CD4-positive, alpha-beta T cell (primary cell): ENCODE data around the gene PHTF1. TPM values are rescaled to one million over a fixed set of nuclear protein-coding genes. Genes with fewer than 3 reads are reported as not detected.

ENCODE experiments used
- ATAC-seq: fragments of 200-7000 bp; cut with Tn5 transposase; one replicate; pipeline ENCODE4 v1.10.0; 2022; ENCODE audit warnings: mild to moderate bottlenecking; ENCODE audit not compliant: poor library complexity
- CTCF ChIA-PET: fragments of 350-600 bp; sonication (Branson Sonifier 250); formaldehyde crosslinking; loops from one replicate; lab custom pipeline; 2021; ENCODE audit warnings: antibody characterized with exemption, inconsistent platforms; lab: Charles Lee
- POLR2A ChIA-PET: fragments of 350-600 bp; sonication (Branson Sonifier 250); formaldehyde crosslinking; loops from one replicate; lab custom pipeline; 2021; ENCODE audit warnings: antibody characterized with exemption, inconsistent platforms; lab: Charles Lee
- DNase-seq, 14 experiments: peaks; one replicate each; pipeline ENCODE4 v3.0.0-alpha.2; 2013 to 2020; ENCODE audit warnings: mixed read lengths in 2 of 14
- H3K27ac ChIP-seq, 2 donors: one replicate each; pipeline versions ENCODE4 v1.5.1 to v1.7.0; 2013; ENCODE audit warnings: low read length in 2 of 2, low read depth in 1 of 2, mild to moderate bottlenecking in 1 of 2
- H3K27me3 ChIP-seq, 2 experiments: 1 replicate in 1 of 2; 2 replicates in 1 of 2; pipeline versions ENCODE4 v1.6.1 to v1.7.0; 2013; ENCODE audit warnings: low read length in 2 of 2, control low read depth in 1 of 2, mild to moderate bottlenecking in 1 of 2, moderate library complexity in 1 of 2; ENCODE audit not compliant: insufficient read depth in 2 of 2, control insufficient read depth in 1 of 2
- H3K36me3 ChIP-seq: one replicate; pipeline ENCODE4 v1.6.1; 2013; ENCODE audit warnings: low read length, control low read depth; ENCODE audit not compliant: insufficient read depth
- H3K4me1 ChIP-seq: one replicate; pipeline ENCODE4 v1.6.1; 2013; ENCODE audit warnings: low read length, control low read depth; ENCODE audit not compliant: insufficient read depth
- H3K4me3 ChIP-seq: one replicate; pipeline ENCODE4 v1.5.1; 2013; ENCODE audit warnings: mild to moderate bottlenecking, low read length, moderate library complexity
- H3K9me3 ChIP-seq, 2 experiments: 1 replicate in 1 of 2; 2 replicates in 1 of 2; pipeline versions ENCODE4 v1.6.1 to v1.7.0; 2013; ENCODE audit warnings: low read length in 2 of 2, mild to moderate bottlenecking in 2 of 2, control low read depth in 1 of 2, moderate library complexity in 1 of 2; ENCODE audit not compliant: control insufficient read depth in 1 of 2, insufficient read depth in 1 of 2
- H3K27ac Mint-ChIP-seq: one replicate; pipeline ENCODE4 v1.8.0; 2020; ENCODE audit warnings: mixed read lengths
- H3K27me3 Mint-ChIP-seq: one replicate; pipeline ENCODE4 v1.8.0; 2021; ENCODE audit warnings: mixed read lengths
- H3K36me3 Mint-ChIP-seq: one replicate; pipeline ENCODE4 v1.8.0; 2021; ENCODE audit warnings: low read depth, mixed read lengths
- H3K4me1 Mint-ChIP-seq: one replicate; pipeline ENCODE4 v1.8.0; 2021; ENCODE audit warnings: low read depth, mixed read lengths
- H3K4me3 Mint-ChIP-seq: one replicate; pipeline ENCODE4 v1.8.0; 2020; ENCODE audit warnings: mild to moderate bottlenecking, mixed read lengths
- H3K9me3 Mint-ChIP-seq: one replicate; pipeline ENCODE4 v1.8.0; 2020; ENCODE audit warnings: mixed read lengths
- intact Hi-C, 2 experiments: fragments of 100-400 bp; cut with DNase I in 1 of 2; cut with micrococcal nuclease in 1 of 2; formaldehyde crosslinking; loops; one replicate each; pipeline versions ENCODE4 v1.15.1 to v1.9.0; 2023 to 2025; cut with DNase I, micrococcal nuclease
- total RNA-seq, 174 experiments: library from RNA in 2 of 174; stranded (reverse) in 2 of 174; gene quantifications; one replicate each; pipeline ENCODE4 v1.2.3 and lab custom pipeline; 2021 to 2026
- TF ChIP-seq, protein P1 (sequence below): fragments of 200-600 bp; IDR thresholded peaks from one replicate; pipeline ENCODE4 v1.8.0; 2022; ENCODE audit warnings: antibody characterized with exemption, mild to moderate bottlenecking

PHTF1 gene
- total RNA-seq, 2 experiments from 2014 or later = 3.1 to 4.0 TPM

DNA sequence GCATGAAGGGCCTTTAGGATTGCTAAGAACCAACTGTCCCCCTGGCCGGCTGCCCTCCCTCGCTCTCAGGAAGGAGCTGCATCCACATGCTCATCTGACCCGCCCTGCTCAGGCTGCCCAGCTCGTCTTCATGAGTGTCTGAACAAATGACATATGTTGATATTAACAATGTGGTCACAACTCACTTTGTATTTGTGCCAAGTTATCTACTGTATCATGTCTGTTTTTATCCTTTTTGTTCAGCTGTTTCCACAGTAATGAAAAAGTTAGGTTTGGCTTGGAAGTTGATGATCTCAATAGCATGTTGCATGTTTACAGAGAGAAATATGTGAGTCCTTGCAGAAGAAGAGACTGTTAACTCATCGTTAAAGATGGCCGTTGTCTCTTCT lies 75.1 kb downstream of the PHTF1 start:
- H3K4me3 Mint-ChIP-seq = no peak overlapping the region
- Histone ChIP-seq H3K27ac (no peak overlapping the region), H3K27me3 (no peaks in the 10 kb centered on the region), H3K36me3 (no peaks in the 10 kb centered on the region), H3K4me3 (no peak overlapping the region), H3K9me3 (no peaks in the 10 kb centered on the region), H3K4me1 (no peaks in the 10 kb centered on the region)
- CTCF ChIA-PET = no interaction called here
- no peaks in the 10 kb centered on the region for H3K4me1 Mint-ChIP-seq
- H3K27me3 Mint-ChIP-seq = no peaks in the 10 kb centered on the region
- POLR2A ChIA-PET = interaction anchor here (0.8 kb wide), 1 partner anchor 127 kb away, joined by 3 read pairs; no protein-coding TSS in a partner anchor
- TF ChIP-seq, protein P1, sequence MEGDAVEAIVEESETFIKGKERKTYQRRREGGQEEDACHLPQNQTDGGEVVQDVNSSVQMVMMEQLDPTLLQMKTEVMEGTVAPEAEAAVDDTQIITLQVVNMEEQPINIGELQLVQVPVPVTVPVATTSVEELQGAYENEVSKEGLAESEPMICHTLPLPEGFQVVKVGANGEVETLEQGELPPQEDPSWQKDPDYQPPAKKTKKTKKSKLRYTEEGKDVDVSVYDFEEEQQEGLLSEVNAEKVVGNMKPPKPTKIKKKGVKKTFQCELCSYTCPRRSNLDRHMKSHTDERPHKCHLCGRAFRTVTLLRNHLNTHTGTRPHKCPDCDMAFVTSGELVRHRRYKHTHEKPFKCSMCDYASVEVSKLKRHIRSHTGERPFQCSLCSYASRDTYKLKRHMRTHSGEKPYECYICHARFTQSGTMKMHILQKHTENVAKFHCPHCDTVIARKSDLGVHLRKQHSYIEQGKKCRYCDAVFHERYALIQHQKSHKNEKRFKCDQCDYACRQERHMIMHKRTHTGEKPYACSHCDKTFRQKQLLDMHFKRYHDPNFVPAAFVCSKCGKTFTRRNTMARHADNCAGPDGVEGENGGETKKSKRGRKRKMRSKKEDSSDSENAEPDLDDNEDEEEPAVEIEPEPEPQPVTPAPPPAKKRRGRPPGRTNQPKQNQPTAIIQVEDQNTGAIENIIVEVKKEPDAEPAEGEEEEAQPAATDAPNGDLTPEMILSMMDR = no peak
- H3K27ac Mint-ChIP-seq = no peak overlapping the region
- no peaks in the 10 kb centered on the region for H3K9me3 Mint-ChIP-seq
- intact Hi-C loops = no loop called here
- peaks cover 24% of the 10 kb centered on the region for H3K36me3 Mint-ChIP-seq
- ATAC-seq = no peak
- DNase-seq = no peak

DNA sequence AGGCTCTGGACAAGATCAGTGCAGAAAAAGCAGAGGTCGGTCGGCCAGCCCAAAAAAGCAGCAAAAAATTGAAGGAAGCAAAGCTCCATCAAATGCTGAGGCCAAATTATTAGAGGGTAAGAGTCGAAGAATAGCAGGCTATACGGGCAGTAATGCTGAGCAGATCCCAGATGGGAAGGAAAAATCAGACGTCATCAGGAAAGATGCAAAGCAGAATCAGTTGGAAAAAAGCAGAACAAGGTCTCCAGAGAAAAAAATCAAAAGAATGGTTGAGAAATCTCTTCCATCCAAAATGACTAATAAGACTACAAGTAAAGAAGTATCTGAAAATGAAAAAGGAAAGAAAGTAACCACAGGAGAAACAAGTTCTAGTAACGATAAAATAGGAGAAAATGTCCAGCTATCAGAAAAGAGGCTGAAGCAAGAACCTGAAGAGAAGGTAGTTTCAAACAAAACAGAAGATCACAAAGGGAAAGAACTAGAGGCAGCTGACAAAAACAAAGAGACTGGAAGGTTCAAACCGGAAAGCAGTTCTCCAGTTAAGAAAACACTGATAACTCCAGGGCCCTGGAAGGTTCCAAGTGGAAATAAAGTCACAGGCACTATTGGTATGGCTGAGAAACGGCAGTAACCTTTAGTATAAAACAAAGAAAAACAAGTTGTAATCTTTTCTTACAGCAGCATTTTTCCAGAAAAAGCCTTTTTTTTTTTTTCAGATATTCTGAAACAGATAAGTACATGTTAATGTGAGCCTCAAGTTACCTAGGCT lies 75.7 kb downstream of the PHTF1 start:
- POLR2A ChIA-PET = interaction anchor here (0.8 kb wide), 1 partner anchor 128 kb away, joined by 3 read pairs; no protein-coding TSS in a partner anchor
- CTCF ChIA-PET = no interaction called here
- intact Hi-C loops = loop anchor here in 1 of 2 experiments (2.0 kb wide), 1 partner anchor 17 kb away; no protein-coding TSS in a partner anchor

DNA sequence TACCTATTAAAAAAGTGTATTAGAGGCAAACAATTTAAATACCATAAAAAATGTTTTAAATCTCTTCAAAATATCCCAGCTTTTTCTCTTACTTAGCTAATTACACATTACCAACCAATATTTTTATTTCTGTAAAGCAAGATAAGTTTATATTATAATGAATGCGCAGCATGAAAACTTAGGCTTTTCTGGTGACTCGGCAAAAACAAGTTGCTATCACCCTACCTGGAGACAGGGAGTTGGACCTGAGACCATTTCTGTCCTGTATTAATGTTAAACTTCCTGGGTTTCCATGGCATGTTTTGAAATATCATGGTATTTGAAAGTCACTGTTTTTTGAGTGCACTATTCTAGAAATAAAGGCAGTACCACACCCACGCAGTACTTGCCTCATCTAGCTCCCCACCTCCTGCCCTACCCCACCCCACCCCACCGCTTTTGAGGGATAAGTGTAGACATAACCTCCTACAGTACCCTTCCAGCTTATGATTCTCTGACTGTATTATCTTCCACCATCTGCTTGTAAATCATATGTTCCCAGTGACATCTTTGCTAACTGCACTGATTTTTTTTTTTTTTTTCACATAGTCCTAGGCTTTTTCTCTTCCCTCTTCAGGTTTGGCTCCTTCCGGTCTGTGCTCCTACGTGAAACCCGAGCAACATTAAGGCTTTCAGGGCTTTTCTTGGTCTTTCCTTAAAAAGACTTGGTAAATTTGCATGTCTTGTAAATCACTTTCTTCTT lies 77.5 kb downstream of the PHTF1 start:
- no peak for ATAC-seq
- Histone ChIP-seq H3K27ac (no peak overlapping the region), H3K4me1 (no peaks in the 10 kb centered on the region), H3K27me3 (no peaks in the 10 kb centered on the region), H3K4me3 (no peak overlapping the region), H3K9me3 (no peaks in the 10 kb centered on the region), H3K36me3 (no peaks in the 10 kb centered on the region)
- POLR2A ChIA-PET = interaction anchor here (0.9 kb wide), 1 partner anchor 130 kb away, joined by 3 read pairs; the partner anchor contains the start of gene RSBN1
- intact Hi-C loops = loop anchor here in 1 of 2 experiments (2.0 kb wide), 1 partner anchor 15 kb away; no protein-coding TSS in a partner anchor
- CTCF ChIA-PET = no interaction called here
- Mint-ChIP-seq H3K4me1 (no peaks in the 10 kb centered on the region), H3K27me3 (no peaks in the 10 kb centered on the region), H3K27ac (no peak overlapping the region), H3K36me3 (peaks cover 24% of the 10 kb centered on the region), H3K9me3 (no peaks in the 10 kb centered on the region), H3K4me3 (no peak overlapping the region)
- DNase-seq = no peak
- TF ChIP-seq, protein P1 = no peak

More for the DNA sequence above, 75.7 kb downstream of the PHTF1 start:
- no peak overlapping the region for H3K4me3 ChIP-seq
- Mint-ChIP-seq H3K4me1 (no peaks in the 10 kb centered on the region), H3K36me3 (peaks cover 24% of the 10 kb centered on the region), H3K4me3 (no peak overlapping the region), H3K27me3 (no peaks in the 10 kb centered on the region), H3K9me3 (no peaks in the 10 kb centered on the region), H3K27ac (no peak overlapping the region)
- H3K9me3 ChIP-seq = no peaks in the 10 kb centered on the region
- DNase-seq (no peak), ATAC-seq (no peak)
- no peaks in the 10 kb centered on the region for H3K27me3 ChIP-seq
- H3K27ac ChIP-seq = no peak overlapping the region
- H3K36me3 ChIP-seq = no peaks in the 10 kb centered on the region
- no peaks in the 10 kb centered on the region for H3K4me1 ChIP-seq
- TF ChIP-seq, protein P1 = no peak
